GM18867 (cell line): ENCODE data around the gene KDM3B.
"Not testable (repeated sequence)": the region's sequence is repeated elsewhere in the genome, so short reads cannot be mapped to it uniquely, and the experiment has no call there.

Experiments used
- ATAC-seq: cut with Tn5 transposase; IDR thresholded peaks from one replicate; pipeline ENCODE4 v1.9.1; 2021; ENCODE audit warnings: mild to moderate bottlenecking, moderate library complexity; ENCODE audit not compliant: unreplicated experiment

The KDM3B gene

DNA sequence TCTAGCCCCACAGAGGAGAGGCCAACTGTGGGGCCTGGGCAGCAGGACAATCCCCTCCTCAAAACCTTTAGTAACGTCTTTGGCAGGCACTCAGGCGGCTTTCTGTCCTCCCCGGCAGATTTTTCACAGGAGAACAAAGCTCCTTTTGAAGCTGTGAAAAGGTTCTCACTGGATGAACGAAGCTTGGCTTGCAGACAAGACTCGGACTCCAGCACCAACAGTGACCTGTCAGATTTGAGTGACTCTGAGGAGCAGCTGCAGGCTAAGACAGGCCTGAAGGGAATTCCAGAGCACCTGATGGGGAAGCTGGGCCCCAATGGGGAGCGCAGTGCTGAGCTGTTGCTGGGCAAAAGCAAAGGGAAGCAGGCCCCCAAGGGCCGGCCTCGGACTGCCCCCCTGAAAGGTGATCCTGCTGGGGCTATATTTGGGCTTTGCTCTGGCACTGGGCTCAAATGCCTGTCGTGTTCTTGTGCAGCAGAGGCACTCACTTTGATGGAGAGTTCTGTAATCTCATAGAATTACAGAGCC is 39.4 kb downstream of the KDM3B start:
- ATAC-seq = no peak

DNA sequence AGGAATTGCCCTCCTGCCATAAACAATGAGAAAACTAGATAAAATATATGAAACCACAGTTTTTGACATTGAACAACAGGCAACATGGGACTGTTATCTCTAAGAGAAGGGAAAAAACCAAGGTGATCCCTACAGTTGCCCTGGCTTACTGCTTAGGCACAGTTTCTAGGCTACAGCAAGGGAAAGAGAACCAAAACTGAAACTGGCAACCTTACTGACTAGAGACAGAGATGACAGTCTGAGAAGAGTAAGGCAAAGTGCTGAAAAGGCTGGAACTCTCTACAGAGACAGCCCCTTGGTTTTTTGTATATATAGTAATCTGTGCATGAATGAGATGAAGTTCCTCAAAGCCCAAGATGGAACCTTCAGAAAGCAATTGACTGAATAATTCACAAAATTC is 50.2 kb downstream of the KDM3B start:
- ATAC-seq = peak; percentile 84

DNA sequence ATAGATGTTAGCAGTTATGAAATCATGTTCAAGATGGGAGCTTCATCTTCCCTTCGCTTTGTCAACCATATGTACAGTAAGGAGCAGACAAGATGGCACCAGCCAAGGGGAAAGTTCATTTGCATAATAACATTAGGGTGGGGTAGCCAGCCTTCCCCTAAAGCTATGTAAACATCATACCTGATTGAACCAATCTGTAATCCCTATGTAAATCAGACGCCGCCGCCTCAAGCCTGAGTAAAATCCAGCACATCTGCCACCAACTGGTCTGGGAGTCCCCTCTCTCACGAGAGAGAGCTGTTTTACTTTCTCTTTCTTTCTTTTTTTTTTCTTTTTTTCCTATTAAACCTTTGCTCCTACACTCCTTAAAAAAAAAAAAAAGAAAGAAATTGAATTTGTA is 55.5 kb downstream of the KDM3B start:
- ATAC-seq = peak; percentile 75

DNA sequence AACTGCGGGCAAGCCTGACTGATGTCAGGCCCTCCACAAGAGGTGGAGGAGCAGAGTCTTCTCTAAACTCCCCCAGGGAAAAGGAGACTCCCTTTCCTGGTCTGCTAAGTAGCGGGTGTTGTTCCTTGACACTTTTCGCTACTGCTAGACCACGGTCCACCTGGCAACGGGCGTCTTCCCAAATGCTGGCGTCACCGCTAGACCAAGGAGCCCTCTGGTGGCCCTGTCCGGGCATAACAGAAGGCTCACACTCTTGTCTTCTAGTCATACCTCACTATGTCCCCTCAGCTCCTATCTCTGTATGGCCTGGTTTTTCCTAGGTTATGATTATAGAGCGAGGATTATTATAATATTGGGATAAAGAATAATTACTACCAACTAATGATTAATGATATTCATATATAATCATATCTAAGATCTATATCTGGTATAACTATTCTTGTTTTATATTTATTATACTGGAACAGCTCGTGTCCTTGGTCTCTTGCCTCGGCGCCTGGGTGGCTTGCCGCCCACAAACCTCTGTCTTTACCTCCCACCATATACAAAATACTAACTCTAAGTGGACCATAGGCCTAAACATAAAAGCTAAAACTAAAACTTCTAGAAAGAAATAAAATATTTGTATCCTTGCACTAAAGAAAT is 58.6 kb downstream of the KDM3B start:
- not testable (repeated sequence) for ATAC-seq

DNA sequence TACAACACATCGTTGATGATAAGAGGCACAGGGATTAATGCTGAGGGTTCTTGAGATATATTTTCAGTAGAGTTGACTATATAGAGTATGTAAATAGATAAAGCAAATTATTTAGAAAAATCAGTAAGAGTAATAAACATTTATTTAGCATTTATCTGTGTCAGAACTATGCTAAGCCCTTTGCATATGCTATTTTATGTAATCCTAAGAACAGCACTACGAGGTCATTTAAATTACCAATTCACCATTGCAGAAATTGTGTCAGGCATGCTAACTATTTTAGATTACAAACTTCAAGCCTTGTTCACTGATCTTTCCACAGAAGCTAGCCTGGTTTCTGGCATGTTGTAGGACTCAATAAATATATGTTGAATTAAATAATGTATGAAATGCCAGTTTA is 66.0 kb downstream of the KDM3B start:
- no peak for ATAC-seq

DNA sequence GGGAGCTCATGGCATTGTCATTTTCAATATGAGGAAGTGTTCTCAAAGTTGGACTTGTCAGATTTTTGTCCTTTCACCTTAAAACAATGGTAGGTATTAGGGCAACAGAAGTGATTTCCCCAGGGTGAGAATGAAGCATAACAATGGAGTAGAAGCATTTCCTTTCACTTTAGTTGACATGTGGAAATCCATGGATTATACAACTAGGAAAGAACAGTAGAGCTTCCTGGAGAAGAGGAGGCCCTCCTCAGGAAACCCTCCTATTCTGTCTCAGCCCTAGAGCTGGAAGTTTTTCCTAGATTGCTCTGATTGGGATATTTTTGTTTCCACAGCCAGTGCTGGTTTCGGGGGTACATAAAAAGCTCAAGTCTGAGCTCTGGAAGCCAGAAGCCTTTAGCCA is 72.6 kb downstream of the KDM3B start:
- no peak for ATAC-seq

DNA sequence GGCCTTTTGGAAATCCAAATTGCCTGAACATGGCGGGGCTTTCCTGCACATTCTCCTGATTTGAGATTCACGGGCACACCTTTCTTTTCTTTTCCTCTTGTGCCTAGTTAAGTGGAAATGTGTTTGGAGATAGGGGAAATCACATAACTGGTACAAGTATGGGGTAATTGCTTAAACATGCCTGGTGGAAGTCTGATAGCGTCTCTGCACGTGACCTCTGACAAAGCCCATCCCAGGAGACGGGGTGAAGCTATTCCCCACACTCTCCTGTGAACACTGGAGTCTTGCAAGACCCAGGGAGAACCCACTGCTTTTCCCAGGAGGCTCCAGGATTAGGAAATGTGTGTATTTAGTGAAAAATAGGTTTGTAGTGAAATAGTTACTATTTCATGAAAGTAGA is 83.5 kb downstream of the KDM3B start:
- no peak for ATAC-seq

DNA sequence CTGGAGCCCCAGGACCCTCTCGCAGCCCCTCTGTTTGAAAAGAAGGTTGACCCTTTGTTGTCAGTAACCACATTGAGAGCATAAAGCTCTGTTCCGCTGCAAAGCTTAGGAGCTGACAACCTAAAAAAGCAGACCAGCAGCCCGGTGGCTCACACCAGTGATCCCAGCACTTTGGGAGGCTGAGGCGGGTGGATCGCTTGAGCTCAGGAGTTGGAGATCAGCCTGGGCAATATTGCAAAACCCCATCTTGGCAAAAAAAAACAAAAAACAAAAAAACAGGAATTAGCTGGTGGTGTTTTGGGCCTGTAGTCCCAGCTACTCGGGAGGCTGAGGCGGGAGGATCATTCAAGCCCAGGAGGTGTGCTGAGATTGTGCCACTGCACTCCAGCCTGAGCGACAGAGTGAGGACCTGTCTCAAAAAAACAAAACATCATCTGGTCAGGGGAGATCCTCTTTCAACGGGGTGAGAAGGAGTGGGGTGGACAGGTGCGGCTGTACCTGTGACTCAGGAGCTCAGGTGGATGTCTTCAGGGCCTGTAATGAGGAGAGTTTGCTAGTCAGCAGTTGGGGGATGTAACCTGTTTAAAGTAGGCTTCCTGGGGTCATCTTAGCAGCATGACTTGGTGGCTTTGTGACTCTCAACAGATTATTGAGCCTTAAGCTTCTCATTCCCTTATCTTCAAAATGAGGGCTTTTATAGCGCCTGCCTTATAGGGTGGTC is 85.7 kb downstream of the KDM3B start:
- no peak for ATAC-seq

DNA sequence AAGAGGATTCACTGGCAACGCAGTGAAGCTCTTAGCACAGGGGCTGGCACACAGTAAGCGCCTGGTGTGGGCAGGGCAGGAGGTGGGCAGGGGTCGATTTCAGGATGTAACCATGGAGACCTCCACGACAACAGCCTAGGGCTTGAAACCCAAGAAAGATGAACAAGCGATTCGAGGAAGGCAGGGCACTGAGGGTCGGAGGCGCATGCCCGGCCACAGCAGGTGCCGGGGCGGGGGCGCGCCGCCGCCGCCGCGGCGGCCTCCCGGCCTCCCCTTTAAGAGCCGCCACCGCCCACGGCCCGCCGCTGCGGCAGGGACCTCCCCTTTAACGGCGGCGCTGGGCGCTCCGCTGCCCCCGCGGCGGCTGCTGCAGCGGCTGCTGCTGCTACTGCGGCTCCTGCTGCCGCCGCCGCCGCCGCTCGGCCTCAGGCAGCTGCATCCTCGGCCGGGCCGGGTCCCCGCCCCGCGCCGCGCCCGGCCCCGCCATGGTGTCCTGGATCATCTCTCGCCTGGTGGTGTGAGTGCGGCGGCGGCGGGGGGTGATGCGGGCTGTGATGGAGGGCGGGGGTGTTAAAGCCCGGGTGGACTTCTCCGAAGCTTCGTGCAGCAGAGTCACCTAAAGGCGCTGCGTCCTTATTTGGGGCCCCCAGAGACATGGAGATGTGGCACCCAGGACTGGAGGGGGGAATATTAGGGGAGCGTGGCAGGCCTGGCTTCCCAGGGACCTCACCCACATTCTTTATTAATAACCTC is 86.4 kb downstream of the KDM3B start, which contains the start of gene REEP2:
Gene REEP2, plus strand, starts transcription at position 334 of the 753 bp plus-strand sequence. Its CDS starts 152 bp downstream, at position 486.
- ATAC-seq = peak; percentile 71

DNA sequence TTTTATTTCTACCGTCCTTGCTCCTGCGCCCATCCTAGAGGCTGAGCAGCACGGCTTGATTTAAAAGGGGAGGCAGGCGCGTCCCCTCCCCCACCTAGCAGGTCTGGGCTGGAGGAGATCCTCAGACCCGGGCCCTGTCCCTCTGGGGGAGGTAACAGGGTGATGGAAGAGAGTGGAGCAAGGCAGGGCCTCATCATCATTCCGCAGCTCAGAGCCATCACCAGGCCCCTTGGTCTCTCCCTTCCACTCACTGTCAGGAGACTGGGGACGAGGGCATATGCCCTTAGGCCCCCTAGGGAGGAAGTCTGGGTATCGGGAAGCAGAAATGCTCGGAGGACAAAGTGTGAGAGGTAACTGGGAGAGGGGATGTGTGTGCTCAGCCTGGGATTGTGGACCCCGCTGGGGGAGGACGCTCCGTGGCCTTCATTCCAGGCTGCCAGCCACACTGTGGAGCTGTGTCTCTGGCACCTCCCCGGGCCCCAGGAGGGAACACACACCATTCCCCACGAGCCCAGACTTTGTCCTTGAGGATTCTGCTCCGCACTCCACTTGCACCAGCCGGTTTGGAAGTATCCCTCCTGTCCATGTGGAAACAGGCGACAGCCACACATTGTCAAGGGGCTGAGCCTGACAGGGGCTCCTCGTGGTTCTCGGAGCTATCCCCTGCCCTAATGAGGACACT is 87.1 kb downstream of the KDM3B start:
- no peak for ATAC-seq

DNA sequence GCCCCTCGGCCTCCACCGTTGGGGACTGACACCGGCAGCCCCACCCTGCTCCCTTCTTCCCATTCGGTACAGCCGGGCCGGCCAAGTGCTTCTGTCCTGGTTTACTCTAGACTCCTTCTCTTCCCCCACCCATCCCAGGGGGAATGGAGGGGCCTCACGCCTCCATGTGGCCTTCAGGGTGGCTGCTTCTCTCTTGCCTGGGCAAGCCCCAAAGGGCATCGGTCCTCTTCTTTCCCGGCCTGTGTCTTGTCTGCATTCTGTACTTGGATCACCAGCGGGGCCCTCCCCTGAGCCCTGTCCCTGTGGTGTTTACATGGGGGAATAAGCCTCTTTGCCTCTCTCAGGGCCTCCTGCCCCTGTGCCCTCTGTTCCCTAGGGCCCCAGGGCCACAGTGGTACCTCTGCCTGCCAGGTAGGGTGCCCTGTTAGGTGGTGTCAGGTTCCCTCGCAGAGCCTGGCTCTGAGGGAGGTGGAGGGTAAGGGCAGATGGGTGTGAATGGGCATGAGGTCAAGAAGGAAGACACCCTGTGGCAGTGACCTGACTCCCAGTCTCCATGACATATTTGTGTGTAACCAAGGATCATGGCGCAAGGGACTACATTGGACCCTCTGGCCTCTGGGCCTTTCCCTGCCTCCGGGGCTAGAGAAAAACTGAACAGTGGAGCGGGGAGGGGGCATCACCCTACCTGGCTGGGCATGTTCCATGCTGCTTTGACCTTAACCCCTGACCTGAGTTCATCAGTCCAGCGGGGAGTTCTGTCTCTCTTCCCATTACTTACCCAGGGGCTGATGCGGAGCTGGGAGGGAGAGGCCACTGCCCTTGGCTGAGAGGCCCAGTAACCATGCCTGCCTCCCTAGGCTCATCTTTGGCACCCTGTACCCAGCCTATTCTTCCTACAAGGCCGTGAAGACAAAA is 87.9 kb downstream of the KDM3B start:
- ATAC-seq = no peak

DNA sequence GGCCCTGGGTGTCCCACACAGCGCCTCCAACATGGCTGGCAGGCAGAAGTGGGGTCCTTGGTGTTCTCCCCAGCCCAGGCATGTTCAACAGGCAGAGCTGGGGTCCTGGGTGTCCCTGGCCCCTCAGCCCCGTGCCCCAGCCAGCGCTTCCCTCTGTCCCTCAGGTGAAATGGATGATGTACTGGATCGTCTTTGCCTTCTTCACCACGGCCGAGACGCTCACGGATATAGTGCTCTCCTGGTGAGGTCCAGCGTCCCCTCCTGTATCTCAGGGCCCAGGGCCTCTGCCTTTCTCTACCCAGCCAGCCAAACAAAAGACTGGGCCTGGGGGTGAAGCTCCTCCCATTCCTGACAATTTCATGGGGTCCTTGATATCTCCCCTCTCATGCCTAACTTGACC is 88.7 kb downstream of the KDM3B start:
- ATAC-seq = no peak

DNA sequence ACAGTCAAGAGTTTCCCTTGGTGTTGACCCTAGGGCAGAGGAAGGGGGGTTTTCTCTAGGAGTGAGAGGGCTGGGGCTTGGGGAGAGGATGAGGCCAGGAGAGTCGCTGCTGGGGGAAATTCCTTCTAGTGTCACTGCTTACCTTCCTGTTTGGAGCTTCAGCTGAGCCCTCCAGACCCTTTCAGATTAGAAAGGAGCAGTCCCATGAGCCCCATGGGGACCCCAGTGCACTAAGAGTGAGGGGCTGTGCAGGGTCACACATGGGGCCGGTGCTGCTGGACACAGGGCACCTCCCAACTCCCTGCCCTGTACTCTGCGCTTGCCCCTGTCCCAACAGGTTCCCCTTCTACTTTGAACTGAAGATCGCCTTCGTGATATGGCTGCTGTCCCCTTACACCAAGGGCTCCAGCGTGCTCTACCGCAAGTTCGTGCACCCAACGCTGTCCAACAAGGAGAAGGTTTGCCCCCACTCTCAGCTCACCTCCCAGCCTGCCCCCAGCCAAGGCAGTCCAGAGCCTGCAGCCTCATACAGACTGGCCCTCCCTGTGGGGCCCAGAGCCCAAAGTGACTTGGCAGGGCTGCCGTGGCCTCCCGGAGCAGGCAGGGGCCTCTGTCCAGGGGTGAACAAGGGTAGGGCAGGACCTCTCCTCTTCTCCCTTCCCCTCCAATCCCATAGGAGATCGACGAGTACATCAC is 91.7 kb downstream of the KDM3B start:
- ATAC-seq = no peak

DNA sequence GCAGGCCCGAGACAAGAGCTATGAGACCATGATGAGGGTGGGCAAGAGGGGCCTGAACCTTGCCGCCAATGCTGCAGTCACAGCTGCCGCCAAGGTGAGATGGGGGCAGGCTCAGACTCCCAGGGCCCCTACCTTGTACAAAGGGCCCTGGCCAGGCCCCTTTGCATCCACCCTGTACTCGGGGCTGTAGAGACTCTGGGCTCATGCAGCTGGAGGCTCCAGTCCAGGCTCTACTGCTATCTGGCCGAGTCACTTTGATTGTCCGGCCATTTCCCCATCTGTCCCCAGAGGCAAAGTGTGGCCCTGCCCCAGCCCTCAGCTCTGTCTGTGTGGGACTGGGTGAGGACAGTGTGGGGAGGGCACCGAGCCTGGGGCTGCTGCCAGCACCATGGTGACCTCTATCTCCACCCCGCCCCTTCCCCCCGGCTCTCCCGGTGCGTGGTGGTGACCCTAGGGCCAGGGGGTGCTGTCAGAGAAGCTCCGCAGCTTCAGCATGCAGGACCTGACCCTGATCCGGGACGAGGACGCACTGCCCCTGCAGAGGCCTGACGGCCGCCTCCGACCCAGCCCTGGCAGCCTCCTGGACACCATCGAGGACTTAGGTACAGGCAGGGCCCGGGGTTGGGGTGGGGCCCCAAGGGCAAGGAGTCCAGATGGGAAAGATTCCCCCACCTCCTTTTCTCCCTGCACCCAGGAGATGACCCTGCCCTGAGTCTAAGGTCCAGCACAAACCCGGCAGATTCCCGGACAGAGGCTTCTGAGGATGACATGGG is 92.5 kb downstream of the KDM3B start:
- ATAC-seq = no peak

DNA sequence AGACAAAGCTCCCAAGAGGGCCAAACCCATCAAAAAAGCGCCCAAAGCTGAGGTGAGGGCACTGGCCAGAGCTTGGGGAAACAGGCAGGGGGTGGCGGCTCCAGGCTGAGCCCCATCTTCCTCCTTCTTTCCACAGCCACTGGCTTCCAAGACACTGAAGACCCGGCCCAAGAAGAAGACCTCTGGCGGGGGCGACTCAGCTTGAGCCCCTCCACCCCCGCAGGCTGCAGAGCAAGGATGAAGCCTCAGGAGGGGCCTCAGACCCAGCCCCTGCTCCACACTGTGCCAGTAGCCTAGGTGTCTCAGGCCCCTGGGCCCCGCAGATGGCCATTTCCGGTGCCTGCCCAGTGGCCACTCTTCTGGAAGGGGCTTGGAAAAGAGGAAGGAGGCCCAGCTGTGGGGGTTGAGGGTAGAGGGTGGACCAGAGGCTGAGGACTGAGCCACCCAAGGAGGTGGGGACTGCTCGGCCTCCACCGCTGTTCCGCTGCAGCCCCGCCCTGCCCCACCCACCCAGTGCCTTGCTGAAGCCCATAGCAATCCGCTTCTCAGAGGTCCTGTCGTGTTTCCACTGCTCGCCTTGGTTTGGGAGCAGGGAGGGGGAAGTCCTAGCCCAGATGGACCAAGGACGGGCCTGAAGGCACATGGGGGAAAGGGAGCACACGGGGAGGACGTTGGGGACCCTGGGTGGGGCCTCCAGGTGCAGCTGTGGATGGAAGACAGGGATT is 93.2 kb downstream of the KDM3B start:
- ATAC-seq = no peak

DNA sequence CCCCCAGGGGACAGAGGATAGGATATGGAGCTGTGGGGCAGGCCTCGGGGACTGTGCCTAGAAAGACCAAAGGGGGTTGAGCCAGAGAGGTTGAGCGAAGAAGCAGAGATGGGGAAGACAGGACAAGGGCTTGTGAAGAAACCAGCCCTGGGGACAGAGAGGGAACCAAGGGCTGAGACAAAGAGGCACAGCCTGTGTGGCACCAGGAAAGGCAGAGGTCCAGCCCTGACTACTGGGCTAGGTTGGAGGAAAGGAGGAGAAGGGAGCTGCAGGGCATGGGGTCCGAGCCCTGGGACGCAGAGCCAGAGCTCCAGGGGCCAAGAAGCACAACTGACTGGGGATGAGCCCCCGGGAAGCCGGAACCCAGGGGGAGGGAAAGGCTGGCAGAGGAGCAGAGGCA is 95.6 kb downstream of the KDM3B start:
- ATAC-seq = no peak

DNA sequence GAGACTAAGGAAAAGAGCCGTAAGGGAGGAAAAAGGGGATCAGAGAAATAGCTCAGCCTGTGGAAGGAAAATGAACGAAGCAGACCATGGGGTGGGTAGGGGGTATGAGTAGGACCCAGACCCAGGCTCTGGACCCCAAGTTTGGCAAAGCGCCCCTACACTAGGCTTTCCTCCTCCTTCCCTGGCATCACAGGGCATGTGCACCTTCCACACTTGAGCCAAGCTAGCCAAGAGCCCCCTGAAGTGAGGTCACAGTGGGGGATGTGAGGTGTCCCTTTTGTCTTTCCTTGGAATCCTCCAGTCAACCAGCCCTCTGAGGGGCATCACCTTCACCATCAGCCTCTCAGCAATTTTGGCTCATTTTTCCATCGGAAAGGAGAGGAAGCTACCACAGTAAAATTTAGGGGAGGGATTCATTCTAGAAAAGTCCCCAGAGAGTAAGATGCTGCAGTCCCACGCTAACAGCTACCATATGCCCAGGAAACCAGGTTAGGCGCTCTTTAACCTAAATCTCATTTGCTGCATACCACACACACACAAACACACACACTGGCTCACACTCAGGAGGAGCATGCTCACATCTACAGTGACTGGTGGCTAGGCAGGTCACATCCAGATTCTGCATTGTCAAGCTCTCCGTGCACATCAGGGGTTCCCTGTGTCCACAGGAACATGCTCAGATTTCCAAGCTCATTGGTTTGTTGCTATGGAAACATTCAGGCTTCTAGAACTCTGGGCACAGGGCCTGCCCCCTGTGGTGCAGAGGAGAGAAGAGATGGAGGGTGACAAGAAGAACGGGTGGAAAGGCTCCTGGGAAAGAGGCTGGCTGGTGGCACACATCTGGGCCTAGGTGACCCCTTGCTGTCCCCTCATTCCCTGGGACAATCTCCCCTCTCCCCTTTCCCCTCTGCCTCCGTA is 96.3 kb downstream of the KDM3B start:
- ATAC-seq = no peak
